Osteoblast (primary cell): Measurements from ENCODE around the gene RBM23. TPM values are rescaled to one million over a fixed set of nuclear protein-coding genes. Genes with fewer than 3 reads are reported as not detected.
"Not testable (repeated sequence)": the region's sequence is repeated elsewhere in the genome, so short reads cannot be mapped to it uniquely, and the experiment has no call there.

ENCODE experiments used
- DNase-seq: peaks from one replicate; pipeline ENCODE4 v3.0.0; 2011; ENCODE audit warnings: low spot score, mixed read lengths; ENCODE audit not compliant: insufficient read length; ENCODE audit errors: missing footprints
- H2AFZ ChIP-seq: 2 replicates; pipeline ENCODE4 v1.6.0; 2011; ENCODE audit warnings: mild to moderate bottlenecking, low read length
- H3K27ac ChIP-seq: 2 replicates; pipeline ENCODE4 v1.5.1; 2011; ENCODE audit warnings: mild to moderate bottlenecking, low read depth, low read length, moderate library complexity
- H3K27me3 ChIP-seq: 2 replicates; pipeline ENCODE4 v1.6.0; 2012; ENCODE audit warnings: mild to moderate bottlenecking, control low read depth, inconsistent platforms, low read length, moderate library complexity; ENCODE audit not compliant: insufficient read depth
- H3K36me3 ChIP-seq: 2 replicates; pipeline ENCODE4 v1.5.1; 2011; ENCODE audit warnings: mild to moderate bottlenecking, low read length, control low read depth, moderate library complexity; ENCODE audit not compliant: insufficient read depth
- H3K4me1 ChIP-seq: 2 replicates; pipeline ENCODE4 v1.5.1; 2011; ENCODE audit warnings: mild to moderate bottlenecking, low read length, control low read depth, moderate library complexity; ENCODE audit not compliant: insufficient read depth
- H3K4me2 ChIP-seq: 2 replicates; pipeline ENCODE4 v1.6.0; 2011; ENCODE audit warnings: mild to moderate bottlenecking, low read length; ENCODE audit not compliant: insufficient read depth
- H3K4me3 ChIP-seq: fragments of 200-600 bp; sonication (generic); 3 replicates; pipeline ENCODE4 v1.5.1; 2012; ENCODE audit warnings: mild to moderate bottlenecking, low read length, inconsistent platforms; ENCODE audit not compliant: insufficient read depth
- H3K79me2 ChIP-seq: 2 replicates; pipeline ENCODE4 v1.6.0; 2012; ENCODE audit warnings: mild to moderate bottlenecking, low read length, control low read depth, inconsistent platforms; ENCODE audit not compliant: insufficient read depth
- H3K9me3 ChIP-seq: 2 replicates; pipeline ENCODE4 v1.5.1; 2011; ENCODE audit warnings: low read depth, low read length, control low read depth
- H4K20me1 ChIP-seq: 2 replicates; pipeline ENCODE4 v1.6.0; 2012; ENCODE audit warnings: mild to moderate bottlenecking, low read length, control low read depth; ENCODE audit not compliant: insufficient read depth
- total RNA-seq: library from RNA; depleted of rRNA; stranded (reverse); fragments of >200 nt; gene quantifications from 2 replicates; pipeline ENCODE4 v1.2.3, GENCODE V29; 2012
- TF ChIP-seq, protein P1 (sequence below): IDR thresholded peaks from 2 replicates; pipeline ENCODE4 v1.5.1; 2011; ENCODE audit warnings: mild to moderate bottlenecking, low read depth, low read length, moderate library complexity; ENCODE audit errors: extremely low read depth

RBM23 gene
- total RNA-seq, 1 donor: 98.1 TPM

DNA sequence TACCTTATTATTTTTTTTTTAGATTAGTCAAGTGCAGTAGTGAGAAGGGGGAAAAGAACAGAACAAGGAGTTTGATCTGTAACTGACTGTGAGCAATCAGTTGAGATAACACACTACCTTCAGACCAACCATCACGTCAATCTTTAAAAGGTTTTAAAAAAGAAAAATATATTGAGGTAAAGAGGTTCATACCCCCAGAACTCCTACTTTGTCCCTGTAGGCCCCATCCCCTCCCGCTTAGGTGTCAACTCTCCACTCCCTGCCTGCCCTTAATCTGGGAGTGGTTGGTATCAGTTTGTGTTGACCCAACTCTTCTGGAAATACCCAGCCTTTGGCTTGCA is 66.4 kb downstream of the RBM23 start:
- peak overlapping the region; percentile 100 for H3K27ac ChIP-seq
- H3K9me3 ChIP-seq: no peaks in the 10 kb centered on the region
- TF ChIP-seq, protein P1, sequence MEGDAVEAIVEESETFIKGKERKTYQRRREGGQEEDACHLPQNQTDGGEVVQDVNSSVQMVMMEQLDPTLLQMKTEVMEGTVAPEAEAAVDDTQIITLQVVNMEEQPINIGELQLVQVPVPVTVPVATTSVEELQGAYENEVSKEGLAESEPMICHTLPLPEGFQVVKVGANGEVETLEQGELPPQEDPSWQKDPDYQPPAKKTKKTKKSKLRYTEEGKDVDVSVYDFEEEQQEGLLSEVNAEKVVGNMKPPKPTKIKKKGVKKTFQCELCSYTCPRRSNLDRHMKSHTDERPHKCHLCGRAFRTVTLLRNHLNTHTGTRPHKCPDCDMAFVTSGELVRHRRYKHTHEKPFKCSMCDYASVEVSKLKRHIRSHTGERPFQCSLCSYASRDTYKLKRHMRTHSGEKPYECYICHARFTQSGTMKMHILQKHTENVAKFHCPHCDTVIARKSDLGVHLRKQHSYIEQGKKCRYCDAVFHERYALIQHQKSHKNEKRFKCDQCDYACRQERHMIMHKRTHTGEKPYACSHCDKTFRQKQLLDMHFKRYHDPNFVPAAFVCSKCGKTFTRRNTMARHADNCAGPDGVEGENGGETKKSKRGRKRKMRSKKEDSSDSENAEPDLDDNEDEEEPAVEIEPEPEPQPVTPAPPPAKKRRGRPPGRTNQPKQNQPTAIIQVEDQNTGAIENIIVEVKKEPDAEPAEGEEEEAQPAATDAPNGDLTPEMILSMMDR: no peak
- peak overlapping the region; percentile 79 for H3K4me3 ChIP-seq
- H3K27me3 ChIP-seq: no peaks in the 10 kb centered on the region
- H3K4me2 ChIP-seq: peak overlapping the region; percentile 98
- H2AFZ ChIP-seq: peak overlapping the region; percentile 91
- no peaks in the 10 kb centered on the region for H4K20me1 ChIP-seq
- H3K36me3 ChIP-seq: peaks cover 4% of the 10 kb centered on the region
- peaks cover 3% of the 10 kb centered on the region for H3K79me2 ChIP-seq
- DNase-seq: no peak
- peaks cover 57% of the 10 kb centered on the region for H3K4me1 ChIP-seq

DNA sequence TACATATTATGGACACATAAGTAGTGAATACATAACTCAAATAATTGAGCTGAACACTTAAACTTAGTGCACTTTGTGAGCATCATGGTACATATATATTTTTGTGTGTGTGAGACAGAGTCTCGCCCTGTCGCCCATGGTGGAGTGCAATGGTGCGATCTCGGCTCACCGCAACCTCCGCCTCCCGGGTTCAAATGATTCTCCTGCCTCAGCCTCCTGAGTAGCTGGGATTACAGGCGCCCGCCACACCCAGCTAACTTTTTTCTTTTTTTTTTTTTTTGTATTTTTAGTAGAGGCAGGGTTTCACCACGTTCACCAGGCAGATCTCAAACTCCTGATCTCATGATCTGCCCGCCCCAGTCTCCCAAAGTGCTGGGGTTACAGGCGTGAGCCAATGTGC is 66.8 kb downstream of the RBM23 start:
- not testable (repeated sequence) for H2AFZ ChIP-seq, H4K20me1 ChIP-seq, H3K9me3 ChIP-seq, H3K79me2 ChIP-seq, H3K4me3 ChIP-seq, H3K36me3 ChIP-seq, H3K27me3 ChIP-seq, DNase-seq
- Histone ChIP-seq H3K27ac (peak overlapping the region; percentile 100), H3K4me2 (peak overlapping the region; percentile 78), H3K4me1 (peaks cover 58% of the 10 kb centered on the region)

- Histone ChIP-seq H3K4me3 (peak overlapping the region; percentile 53), H3K4me1 (peaks cover 68% of the 10 kb centered on the region)
These were observed 67.8 kb downstream of the RBM23 start for GRCh38 chr14:22850944-22851764.

GRCh38 chr14:22849212-22849819 is 69.6 kb downstream of the RBM23 start:
- peak; percentile 89 for DNase-seq
- Histone ChIP-seq H3K4me2 (peak overlapping the region; percentile 1), H3K27me3 (no peaks in the 10 kb centered on the region), H3K36me3 (peaks cover 30% of the 10 kb centered on the region), H4K20me1 (peaks cover 1% of the 10 kb centered on the region), H3K27ac (peak overlapping the region; percentile 100), H2AFZ (peak overlapping the region; percentile 43), H3K9me3 (no peaks in the 10 kb centered on the region), H3K4me3 (no peak overlapping the region), H3K79me2 (peaks cover 30% of the 10 kb centered on the region), H3K4me1 (peaks cover 80% of the 10 kb centered on the region)
- TF ChIP-seq, protein P1: no peak

More at GRCh38 chr14:22850944-22851764, 67.8 kb downstream of the RBM23 start:
- Histone ChIP-seq H4K20me1 (no peaks in the 10 kb centered on the region), H3K27me3 (no peaks in the 10 kb centered on the region), H3K27ac (peak overlapping the region; percentile 100), H3K36me3 (peaks cover 12% of the 10 kb centered on the region), H3K79me2 (peaks cover 12% of the 10 kb centered on the region), H3K4me2 (peak overlapping the region; percentile 78), H3K9me3 (no peaks in the 10 kb centered on the region), H2AFZ (peak overlapping the region; percentile 6)
- peak; percentile 94 for DNase-seq
- TF ChIP-seq, protein P1: no peak
